ENCODE measurements around the gene GRM1.

GRCh38 chr6:146032387-146032786 lies 3.5 kb downstream of the GRM1 start:
- no peak for TF ChIP-seq CTCF (IDR thresholded peaks at IDR 0.05)
- no peak for TF ChIP-seq EP300 (IDR thresholded peaks at IDR 0.05)
- TF ChIP-seq POLR2A (IDR thresholded peaks at IDR 0.05) = no peak
